IMR-90 (cell line): Measurements from ENCODE around the gene TMUB1.

ENCODE experiments used
- BHLHE40 ChIP-seq: fragments of 150-350 bp; IDR thresholded peaks from 2 replicates; pipeline ENCODE4 v1.6.1; 2016; ENCODE audit warnings: mild to moderate bottlenecking, low read depth, low read length
- CEBPB ChIP-seq: IDR thresholded peaks from 2 replicates; pipeline ENCODE4 v1.6.1; 2012; ENCODE audit warnings: low read depth, low read length, improper control_type of control experiment
- CTCF ChIP-seq: conservative IDR thresholded peaks from 2 replicates; pipeline ENCODE4 v1.5.1; 2012; ENCODE audit warnings: mild to moderate bottlenecking, low read depth, low read length, improper control_type of control experiment
- MAZ ChIP-seq: IDR thresholded peaks from 2 replicates; pipeline ENCODE4 v1.6.1; 2012; ENCODE audit warnings: low read depth, mild to moderate bottlenecking, low read length, improper control_type of control experiment, moderate library complexity, borderline replicate concordance
- MXI1 ChIP-seq: IDR thresholded peaks from 2 replicates; pipeline ENCODE4 v1.6.1; 2012; ENCODE audit warnings: low read depth, mild to moderate bottlenecking, low read length, moderate library complexity, borderline replicate concordance
- POLR2A ChIP-seq: IDR thresholded peaks from 2 replicates; pipeline ENCODE4 v1.6.1; 2012; ENCODE audit warnings: mild to moderate bottlenecking, low read depth, low read length
- RAD21 ChIP-seq: IDR thresholded peaks from 2 replicates; pipeline ENCODE4 v1.6.1; 2012; ENCODE audit warnings: low read length, improper control_type of control experiment
- RCOR1 ChIP-seq: IDR thresholded peaks from 2 replicates; pipeline ENCODE4 v1.6.1; 2012; ENCODE audit warnings: mild to moderate bottlenecking, low read length, improper control_type of control experiment; ENCODE audit not compliant: insufficient replicate concordance
- SMC3 ChIP-seq: fragments of 150-350 bp; IDR thresholded peaks from 2 replicates; pipeline ENCODE4 v1.6.1; 2016; ENCODE audit warnings: low read depth, mild to moderate bottlenecking, antibody characterized with exemption, low read length, moderate library complexity
- USF2 ChIP-seq: fragments of 150-350 bp; IDR thresholded peaks from 2 replicates; pipeline ENCODE4 v1.6.1; 2017; ENCODE audit warnings: mild to moderate bottlenecking, antibody characterized with exemption, low read length, low read depth

GRCh38 chr7:151128716-151129115 lies 45.4 kb upstream of the TMUB1 start:
- TF ChIP-seq CEBPB = no peak
- no peak for TF ChIP-seq CTCF
- no peak for TF ChIP-seq POLR2A
- no peak for TF ChIP-seq BHLHE40
- no peak for TF ChIP-seq RCOR1
- no peak for TF ChIP-seq MXI1
- TF ChIP-seq SMC3 = no peak
- no peak for TF ChIP-seq MAZ
- no peak for TF ChIP-seq RAD21
- TF ChIP-seq USF2 = no peak
